Stimulated activated CD4-positive, alpha-beta T cell treated with anti-CD3 and anti-CD28 coated beads, TNF-alpha, amount 100 ng/mL, for 4 hours (primary cell): ENCODE results near the gene OR2T2.
"Not testable (repeated sequence)": the region's sequence is repeated elsewhere in the genome, so short reads cannot be mapped to it uniquely, and the experiment has no call there.

Experiments used
- DNase-seq, 3 experiments: peaks; one replicate each; pipeline ENCODE4 v3.0.0-alpha.2; 2020; ENCODE audit warnings: low read depth in 3 of 3

Gene OR2T2, protein sequence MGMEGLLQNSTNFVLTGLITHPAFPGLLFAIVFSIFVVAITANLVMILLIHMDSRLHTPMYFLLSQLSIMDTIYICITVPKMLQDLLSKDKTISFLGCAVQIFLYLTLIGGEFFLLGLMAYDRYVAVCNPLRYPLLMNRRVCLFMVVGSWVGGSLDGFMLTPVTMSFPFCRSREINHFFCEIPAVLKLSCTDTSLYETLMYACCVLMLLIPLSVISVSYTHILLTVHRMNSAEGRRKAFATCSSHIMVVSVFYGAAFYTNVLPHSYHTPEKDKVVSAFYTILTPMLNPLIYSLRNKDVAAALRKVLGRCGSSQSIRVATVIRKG

DNA sequence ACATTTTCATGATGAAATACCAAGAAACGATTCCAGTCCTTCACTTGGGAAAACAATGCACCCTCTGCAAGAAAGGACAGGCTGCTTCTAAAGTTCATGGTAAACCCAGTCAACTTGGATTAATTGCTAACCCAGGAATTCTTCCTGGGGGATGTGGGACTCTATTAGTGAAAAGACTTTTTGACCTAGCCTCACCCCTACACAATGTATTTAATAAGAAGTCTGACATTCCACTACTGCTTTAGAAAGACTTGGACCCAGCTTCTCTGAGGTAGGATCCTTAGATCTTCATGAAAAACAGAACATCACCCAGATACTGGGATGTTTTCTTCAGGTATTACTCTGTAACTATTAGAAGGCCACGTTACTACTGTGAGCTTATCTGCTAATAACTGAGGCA, at the start of gene OR2T2:
OR2T2 (plus strand) TSS at position 239 of the 400 bp plus-strand sequence. CDS start 7,161 bp downstream, outside the sequence.
- DNase-seq, result not testable (repeated sequence)

DNA sequence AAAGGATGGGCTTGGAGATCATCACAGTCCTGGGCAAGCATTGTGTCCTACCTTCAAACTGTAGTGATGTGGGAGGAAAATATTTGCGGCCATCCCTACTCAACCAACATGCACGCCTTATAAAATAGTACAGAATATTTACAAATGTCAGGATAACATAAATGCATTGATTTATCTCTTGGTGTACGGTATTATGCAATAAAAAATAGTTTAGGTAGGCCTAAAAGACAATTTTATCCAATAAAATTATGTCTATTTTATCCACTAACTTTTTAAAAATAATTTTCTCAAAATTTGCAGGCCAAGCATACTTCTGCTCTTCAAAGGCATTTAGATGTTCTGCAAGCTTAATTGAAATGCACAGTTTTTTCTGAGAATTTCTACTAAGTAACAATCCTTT, 42.7 kb upstream of the OR2T2 start, which contains the start of gene OR2T1:
OR2T1 (plus strand) TSS at position 301 of the 400 bp plus-strand sequence. CDS start 3,100 bp downstream, outside the sequence.
- no peak for DNase-seq

DNA sequence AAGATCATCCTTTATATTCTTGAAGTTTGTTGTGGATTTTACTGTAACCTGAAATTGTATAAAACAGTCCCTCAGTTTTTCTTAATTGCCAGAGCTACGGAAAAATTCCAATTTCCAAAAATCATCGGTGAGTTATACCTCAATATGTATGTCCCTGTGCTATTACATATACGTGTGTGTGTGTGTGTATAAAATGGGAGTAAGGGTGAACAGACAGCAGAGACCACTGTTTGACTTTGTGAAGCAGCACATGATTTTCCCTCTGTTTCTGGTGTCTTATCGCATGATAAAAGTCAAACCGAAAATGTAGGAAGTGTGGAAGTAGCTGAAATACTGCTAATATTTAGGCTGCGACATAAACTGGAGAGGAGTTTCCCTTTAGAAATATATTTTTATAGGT, 41.4 kb upstream of the OR2T2 start:
- DNase-seq, result no peak

DNA sequence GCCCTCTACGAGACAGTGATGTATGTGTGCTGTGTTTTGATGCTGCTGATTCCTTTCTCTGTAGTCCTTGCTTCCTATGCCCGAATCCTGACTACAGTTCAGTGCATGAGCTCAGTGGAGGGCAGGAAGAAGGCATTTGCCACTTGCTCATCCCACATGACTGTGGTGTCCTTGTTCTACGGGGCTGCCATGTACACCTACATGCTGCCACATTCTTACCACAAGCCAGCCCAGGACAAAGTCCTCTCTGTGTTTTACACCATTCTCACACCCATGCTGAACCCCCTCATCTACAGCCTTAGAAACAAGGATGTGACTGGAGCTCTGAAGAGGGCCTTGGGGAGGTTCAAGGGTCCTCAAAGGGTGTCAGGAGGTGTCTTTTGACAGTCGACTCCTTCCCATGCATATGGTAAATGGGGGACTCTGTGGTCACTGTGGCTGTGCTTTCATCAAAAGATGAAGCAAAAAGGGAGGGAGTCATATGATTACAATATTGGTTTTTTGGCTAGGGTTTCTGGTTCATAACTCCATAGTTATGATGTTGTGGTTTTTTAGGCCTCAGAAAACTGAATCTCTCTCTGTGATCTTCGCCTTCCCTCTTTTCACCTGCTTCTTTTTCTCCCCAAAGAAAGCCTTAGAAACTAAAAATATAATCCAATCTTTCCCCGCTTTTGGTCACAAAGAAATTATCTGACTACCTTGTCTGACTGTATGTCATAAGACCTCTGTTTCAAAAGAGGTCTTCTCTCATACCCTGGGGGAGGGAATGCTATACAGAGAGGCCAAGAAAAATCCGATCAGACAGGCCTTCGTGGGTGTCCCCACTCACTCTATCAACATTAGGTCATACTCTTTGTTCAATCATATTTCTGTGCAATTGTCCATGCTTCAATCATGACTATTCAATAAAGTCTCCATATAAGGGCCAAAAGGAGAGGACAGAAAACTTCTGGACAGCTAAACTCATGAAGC, 38.4 kb upstream of the OR2T2 start:
- no peak for DNase-seq

DNA sequence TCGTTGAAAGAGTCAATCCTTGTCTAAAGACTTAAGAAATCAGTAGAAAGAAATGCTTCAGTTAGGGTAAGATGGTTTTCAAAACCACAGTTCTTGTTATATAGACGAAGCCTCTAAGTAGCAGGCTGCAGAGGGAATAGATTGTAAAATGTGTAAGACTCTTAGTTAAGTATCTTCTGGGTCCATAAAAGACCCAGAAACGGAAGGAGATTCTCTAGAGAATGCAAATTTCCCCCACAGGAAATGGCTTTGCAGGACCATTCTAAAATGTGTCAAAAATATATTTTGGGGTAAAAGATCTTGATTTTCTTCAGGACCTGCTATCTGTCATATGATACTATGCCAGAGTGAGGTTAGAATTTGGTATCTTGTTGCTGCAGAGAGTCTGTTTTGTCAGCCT, 29.2 kb upstream of the OR2T2 start:
- no peak for DNase-seq

DNA sequence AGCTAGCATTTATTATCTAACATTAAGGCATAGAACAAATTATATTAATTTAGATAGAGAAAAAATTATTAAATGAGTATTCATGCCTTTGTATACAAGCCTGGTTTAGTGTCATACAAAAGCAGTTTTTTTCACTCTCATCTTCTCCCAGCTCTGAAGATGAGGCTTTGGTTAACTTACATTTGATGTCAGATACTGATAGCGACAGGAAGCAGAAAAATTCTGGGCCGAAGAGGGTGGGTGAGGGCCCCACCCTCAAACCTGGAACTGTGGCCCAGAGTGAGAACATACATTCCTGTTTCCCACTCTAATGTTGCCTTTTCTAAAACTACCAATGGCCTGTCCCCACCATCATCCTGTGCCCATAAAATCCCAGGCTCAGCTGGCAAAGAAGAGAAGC, 27.6 kb upstream of the OR2T2 start:
- no peak for DNase-seq

DNA sequence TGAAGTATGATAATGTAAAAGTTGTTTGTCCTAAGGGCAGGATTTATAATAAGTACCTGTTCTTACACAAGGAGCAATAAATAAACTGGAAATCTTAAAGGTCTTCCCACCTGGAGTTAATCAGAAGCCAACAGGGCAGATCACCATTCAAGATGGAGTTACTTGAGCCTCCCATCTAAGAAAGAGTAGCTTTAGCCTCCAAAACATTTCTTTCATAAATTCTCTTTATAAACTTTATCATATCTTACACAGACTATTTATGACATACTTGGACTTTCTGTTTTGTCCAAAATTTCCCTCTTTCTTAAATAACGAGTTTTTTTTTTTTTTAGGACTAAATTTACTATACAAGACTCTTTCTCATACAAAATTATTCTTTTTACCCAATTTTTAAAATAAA, 24.1 kb upstream of the OR2T2 start:
- DNase-seq, result no peak

DNA sequence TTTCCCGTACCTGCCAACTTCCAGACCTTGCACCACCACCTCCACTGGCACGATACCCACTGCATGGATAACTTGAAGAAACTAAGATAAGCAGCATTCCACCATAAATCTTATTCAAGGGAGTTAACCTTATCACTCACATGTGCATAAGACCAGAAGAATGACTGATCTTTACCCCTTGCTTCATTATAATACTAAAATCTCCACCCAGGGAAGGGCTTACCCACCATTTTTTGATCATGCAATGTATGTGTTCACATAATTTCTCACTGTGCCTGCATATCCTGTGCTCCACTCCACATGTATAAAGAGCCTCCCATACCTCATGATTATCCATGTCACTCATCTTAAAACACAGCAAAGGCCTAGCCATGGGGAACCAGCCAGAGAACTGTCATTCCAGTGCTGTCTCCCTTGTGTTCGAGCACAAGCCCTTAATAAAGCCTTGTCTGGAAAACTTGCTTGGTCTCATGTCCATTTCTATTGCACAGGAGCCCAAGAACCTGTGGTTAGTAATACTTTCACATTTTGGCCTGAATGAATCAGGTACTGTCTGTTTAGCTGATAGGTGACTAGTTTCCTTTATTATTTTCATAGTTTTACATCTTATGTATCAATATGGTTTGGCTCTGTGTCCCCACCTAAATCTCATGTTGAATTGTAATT, 17.8 kb upstream of the OR2T2 start:
- not testable (repeated sequence) for DNase-seq

DNA sequence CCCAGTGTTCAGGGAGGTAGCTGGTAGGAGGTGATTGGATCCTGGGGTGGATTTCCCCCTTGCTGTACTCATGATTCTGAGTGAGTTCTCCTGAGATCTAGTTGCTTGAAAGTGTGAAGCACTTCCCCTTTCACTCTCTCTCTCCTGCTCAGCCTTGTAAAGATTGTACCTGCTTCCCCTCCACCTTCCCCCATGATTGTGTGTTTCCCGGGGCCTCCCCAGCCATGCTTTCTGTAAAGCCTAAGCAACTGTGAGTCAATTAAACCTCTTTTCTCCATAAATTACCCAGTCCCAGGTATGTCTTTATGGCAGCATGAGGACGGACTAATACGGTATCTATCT, 17.3 kb upstream of the OR2T2 start:
- DNase-seq, result not testable (repeated sequence)

DNA sequence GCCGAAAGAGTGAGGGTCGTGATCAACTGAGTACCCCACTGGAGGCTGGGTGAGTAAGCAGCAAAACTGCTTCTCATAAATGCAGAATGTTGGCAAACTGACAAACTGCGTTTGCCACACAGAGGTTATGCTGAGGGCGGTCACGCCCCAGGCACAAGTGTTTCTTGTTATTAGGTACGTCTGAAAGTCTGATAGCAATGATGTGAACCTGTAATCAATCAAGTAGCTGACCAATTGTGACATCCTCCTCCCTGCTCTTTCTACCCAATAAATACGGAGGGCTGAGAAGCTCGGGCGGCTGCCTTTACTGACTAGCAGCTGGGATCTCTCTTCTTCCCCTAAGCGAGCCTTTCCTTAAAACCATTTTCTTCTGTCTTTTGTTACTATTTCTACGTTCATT, 13.8 kb upstream of the OR2T2 start:
- not testable (repeated sequence) for DNase-seq

DNA sequence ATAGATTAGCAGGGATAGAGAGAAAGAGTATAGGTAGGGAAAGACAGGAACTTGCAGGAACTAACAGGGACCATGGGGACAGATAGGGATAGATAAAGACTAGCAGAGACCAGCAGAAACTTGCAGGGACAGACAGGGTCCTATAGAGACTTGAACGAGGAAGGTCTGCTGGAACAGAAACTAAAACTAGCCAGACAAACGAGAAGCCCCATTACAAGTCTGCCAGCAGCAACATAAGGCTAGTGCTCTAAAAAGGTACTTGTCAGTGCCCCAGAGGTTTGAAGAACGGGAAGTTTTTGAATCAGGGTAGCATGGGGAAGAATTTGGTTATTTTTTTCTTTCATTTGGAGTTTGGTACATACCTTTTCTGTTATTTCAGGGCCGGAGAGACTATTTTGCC, 13.2 kb upstream of the OR2T2 start:
- not testable (repeated sequence) for DNase-seq

DNA sequence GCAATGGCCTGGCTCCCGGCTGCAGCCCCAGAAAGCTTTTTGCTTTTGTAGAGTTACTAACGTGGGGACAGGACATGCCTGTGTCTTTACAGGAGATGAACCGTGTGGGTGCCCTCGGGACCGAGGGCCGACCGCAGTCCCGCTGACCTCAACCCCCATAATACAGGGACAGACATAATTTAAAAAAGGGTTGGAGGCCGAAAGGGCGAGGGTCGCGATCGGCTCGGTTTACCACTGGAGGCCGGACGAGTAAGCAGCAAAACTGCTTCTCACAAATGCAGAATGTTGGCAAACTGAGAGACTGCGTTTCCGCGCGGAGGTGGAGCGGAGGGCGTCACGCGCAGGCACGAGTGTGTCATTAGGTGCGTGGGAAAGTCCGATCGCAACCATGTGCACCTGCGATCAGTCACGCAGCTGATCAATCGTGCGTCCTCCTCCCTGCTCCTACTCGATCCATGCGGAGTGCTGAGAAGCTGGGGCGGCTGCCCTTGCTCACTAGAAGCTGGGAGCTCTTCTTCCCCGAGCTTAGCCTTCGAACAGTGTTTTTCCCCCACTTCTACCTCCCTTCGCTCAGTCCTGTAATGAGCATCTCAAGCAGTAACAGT, 11.5 kb upstream of the OR2T2 start:
- DNase-seq, result not testable (repeated sequence)

DNA sequence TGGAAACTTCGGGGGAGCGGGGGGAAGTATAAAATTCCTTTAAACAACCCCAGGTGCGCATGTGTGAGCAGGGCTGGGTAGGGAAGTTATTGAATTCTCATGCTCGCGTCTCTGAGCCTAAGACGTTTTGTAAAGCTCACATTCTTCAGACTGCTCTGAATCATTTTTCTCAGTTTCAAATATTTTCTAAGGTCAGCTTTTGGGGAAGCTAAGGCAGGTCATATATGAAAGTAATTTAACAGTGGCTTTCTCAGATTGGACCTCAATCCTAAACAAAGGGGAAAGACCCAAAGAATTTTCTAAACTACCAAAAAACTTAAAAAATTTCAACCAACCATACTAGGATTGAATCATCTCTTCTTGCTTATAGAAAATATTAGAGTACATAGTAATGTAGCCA, 10.5 kb upstream of the OR2T2 start:
- DNase-seq, result not testable (repeated sequence)

DNA sequence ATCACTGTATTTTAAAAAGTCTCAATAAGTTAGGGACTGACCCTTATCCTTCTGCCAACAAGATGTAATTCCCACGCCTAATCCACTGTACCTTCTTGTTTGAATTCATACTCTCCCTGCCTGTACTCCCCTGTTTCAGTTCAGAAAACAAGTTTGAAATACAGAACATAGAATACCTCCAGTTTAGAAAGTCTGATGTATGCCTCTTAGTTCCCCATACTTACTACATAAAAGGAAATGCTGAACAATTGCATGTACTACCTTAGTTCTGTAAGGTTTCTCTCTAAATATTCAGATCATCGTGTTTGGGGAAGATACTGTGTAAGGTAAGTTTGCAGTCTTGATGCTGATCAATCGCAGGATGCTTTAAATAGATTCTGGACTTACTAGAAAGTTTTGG, 9.1 kb upstream of the OR2T2 start:
- not testable (repeated sequence) for DNase-seq

DNA sequence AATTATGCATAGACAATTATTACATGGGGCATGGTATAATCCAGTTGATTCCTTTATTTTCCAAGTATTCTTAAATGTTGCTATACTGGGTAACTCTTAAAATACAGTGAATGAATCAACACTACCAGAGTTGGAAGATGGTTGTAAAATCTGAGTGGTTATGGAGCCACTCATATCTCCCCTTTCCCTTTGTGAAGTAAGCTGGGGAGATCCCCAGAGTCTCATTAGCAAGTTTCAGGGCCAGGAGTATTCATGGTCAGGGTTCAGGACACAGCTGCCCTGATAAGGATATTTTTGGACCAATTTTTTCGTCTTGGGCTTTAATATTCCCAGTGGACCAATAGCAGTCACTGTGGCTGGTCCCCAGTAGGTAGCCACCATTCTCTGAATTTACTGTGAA, 6.8 kb upstream of the OR2T2 start:
- DNase-seq, result not testable (repeated sequence)

DNA sequence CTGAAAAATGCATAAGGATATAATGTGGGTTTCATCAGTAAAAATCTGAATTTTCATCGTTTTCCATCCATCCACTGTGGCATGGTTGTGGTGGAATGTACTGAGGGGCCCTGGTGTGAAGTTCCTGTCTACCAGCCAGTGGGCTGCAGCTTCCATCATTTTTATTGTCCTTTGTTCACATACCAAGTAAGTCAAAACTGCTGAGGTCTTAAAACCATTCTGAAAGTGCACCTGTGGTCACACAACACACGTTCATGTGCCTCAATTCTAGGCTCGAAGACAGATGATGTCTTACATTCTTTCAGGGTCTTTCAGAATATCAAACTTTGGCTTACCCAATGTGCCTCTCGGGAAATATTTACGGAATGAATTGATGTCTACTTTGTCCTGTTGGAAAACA, 6.2 kb upstream of the OR2T2 start:
- not testable (repeated sequence) for DNase-seq

DNA sequence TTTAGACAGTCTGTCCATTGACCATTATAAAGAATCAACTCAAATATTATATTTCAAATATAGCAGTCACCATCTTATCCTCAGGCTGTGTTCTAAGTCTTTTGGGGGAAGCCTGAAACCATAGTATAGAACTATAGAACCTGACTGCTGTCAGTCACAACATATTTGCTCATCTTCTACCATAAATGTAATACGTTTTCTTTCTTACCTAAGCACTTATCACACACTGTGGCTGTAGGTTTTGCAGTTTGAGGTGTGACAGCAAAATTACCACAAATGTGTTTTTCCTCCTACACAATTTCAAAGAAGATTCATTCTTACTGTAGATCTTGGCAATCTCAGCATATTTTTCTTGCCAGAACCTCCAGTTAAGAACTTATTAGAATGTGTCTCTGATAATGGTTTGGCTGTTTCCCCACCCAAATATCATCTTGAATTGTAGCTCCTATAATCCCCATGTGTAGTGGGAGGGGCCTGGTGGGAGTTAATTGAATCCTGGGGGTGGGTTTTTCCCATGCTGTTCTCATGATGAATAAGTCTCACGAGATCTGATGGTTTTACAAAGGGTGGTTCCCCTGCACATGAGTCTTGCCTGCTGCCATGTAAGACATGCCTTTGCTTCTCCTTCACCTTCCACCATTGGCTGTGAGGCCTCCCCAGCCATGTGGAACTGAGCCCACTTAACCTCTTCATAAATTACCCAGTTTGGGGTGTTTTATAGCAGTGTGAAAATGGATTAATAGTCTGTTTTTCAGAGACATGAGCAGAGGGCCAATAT, 2.7 kb upstream of the OR2T2 start:
- DNase-seq, result not testable (repeated sequence)

DNA sequence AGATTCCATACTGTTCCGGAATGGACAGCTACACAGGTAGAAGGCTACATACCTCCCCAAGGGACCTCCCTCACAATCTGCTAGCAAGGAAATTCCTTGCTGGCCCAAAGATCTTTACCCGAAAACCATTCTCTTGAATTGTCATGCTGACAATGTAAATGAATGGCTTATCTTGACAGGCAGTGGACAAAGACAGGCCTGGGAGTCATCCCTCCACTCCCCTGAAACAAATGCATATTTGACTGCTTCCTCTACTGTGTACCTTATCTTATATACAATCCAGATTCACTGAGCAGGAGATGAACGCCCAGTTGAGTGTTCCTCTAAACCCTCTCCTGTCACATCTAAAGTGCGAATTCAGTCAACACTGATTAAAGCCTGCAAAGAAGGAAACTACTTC, 834 bp upstream of the OR2T2 start:
- DNase-seq, result not testable (repeated sequence)

DNA sequence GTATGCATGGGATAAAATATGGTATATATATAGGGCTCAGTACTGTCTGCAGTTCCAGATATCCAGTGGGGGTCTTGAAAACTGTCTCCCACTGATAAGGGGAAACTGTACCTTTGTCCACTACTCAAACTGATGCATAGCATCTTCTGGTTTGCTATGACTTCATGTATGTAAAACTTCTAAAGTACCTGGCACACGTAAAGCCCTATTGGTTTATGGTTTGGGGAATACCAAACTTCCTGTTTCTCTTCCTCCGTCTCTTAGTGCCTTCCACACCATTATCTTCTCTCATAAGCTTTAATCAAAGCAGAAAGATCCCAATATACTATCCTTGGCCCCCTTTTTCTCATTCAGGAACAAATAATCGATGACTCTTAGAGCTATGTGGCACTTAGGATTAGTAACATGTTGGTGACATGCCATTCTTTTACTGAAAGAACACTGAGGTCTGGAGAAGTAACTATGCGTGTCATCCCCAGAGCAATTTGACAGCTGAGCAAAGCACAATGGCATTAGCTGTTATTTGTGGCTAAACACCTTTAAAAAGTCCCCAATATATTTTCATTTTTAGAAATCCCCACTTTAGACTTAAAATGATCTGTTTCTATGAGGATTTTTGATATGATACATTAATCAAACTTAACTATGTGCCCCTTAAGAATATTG, 3.1 kb downstream of the OR2T2 start:
- DNase-seq, result not testable (repeated sequence)

DNA sequence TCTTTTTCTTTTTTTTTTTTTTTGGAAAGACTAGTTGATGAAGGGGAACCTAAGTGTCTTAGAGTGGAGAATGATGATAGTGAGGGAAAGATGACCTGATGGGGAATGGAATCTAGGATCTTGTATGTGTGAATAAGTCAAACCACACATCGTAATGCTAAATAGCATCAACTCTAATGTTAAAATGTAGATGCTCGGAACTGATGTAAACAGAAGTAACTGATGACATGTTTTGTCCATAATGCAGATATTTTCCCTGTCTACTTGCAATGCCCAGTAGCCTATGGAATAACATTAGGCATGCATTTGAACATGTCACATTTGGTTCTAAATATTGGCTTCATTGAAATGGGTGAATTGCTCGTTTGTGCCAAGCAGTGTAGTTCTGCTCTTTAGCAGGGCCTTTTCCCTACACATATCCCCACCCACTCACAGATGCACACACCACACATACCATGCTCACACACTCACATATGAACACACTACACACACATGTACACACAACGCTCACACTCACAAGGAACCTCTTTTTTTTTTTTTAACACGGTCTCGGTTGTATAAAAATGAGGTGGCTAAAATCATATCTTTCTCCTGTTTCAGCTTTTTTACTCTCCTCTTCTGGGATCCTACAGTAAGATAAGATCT, 4.5 kb downstream of the OR2T2 start:
- DNase-seq, result not testable (repeated sequence)
